ENCODE results near the gene PMCH.
"Not testable (repeated sequence)": the region's sequence is repeated elsewhere in the genome, so short reads cannot be mapped to it uniquely, and the experiment has no call there.

The PMCH gene, protein sequence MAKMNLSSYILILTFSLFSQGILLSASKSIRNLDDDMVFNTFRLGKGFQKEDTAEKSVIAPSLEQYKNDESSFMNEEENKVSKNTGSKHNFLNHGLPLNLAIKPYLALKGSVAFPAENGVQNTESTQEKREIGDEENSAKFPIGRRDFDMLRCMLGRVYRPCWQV

DNA sequence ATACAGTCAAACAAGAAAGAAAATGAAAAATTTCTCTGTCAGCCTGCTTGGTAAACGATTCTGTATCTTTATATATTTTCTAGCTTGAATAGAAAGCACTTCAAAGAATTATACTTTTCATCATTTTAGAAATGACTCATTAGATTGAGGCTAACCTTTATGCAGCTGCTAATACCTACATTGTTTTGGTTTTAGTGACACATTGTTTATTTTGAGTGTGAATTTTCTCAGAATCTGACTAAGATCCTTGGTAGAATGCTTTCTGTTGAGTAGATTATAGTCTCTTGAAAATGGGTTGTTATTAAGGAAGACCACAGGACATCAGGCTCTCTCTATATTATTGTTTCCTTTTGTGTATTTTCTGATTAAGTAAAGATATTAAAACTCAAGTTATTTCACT, at the start of gene PMCH:
TSS of gene PMCH (minus strand) at position 45 of the 400 bp plus-strand sequence. CDS start 63 bp downstream, outside the sequence.
- no peak for DNase-seq (ENCODE audit: low read depth)

DNA sequence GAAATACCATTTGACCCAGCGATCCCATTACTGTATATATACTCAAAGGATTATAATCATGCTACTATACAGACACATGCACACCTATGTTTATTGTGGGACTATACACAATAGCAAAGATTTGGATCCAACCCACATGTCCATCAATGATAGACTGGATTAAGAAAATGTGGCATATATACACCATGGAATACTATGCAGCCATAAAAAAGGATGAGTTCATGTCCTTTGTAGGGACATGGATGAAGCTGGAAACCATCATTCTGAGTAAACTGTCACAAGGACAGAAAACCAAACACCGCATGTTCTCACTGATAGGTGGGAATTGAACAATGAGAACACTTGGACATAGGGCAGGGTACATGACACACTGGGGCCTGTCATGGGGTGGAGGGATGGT, 43.2 kb upstream of the PMCH start:
- DNase-seq (ENCODE audit: low read depth), result not testable (repeated sequence)

DNA sequence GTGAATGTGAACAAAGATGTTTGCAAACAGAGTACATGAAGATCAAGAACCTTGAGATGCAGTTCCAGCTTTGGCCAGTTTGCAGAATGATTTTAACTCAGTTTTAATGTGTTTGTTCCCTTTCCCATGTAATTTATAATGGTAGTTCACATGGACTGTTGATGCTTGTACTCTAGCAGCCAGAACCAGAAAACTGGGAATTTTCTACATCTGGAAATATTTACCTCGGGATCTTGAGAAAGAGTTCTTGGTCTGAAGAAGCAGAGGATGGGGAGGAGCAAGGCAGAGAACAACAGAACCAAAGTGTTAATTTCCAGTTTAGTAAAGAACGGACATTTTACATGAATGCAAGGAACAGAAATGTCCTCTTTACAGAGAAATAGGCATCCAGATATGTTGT, 37.0 kb upstream of the PMCH start:
- no peak for DNase-seq (ENCODE audit: low read depth)

DNA sequence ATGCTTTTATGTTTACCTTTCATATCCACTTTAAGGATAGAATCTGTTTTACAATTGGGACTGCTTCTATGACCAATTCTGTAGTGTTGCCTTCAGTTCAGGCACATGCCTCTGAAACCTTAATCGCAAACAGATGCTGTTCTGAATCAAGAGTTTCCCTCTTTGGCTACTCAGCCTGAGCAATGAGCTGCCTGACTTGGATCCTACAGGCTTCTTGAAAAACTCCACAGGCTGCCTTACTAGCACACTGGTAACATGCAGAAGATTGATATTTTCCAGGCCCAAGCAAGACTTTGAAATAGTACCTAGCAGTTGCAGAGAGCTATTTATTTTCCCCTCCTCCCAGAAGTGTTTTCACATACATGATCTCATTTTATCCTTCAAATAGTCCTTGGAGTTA, 34.8 kb upstream of the PMCH start:
- DNase-seq (ENCODE audit: low read depth), result no peak

DNA sequence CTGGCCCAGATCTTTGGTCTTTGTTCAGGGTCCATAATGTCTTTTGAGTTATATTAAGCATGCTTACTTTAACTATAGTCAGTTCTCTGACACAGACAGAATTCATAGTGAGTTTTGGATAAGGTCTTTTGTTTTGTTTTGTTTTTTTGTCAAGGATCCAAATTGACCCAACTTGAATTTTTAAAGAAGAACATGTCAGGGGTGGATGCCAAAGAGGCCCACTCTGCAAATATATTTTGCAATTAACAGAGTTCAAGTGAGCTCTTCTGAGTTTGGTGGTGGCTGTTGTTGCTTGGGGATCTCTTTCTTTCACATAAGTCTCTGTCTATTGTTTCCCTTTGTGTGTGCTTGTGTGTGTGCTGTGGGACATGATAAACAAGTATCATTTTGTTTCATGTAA, 34.4 kb upstream of the PMCH start:
- no peak for DNase-seq (ENCODE audit: low read depth)

DNA sequence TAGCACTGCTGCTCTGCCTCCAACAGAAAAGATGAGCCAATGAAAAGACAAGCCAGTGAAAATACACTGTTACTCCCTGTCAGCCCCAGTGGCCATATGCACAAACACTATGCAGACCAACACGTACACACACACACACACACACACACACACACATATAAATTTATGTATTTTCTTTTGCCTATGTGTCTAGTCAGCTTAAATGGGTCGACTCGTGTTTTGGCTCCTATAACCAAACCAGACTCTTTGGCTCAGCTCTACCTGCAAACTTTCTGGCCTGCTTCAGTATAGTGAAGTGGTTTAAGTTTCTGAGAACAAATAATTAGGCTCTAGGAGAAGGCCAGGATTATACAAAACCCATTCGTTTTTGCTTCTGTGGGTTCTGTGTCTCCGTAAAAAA, 30.3 kb upstream of the PMCH start:
- DNase-seq (ENCODE audit: low read depth), result no peak

DNA sequence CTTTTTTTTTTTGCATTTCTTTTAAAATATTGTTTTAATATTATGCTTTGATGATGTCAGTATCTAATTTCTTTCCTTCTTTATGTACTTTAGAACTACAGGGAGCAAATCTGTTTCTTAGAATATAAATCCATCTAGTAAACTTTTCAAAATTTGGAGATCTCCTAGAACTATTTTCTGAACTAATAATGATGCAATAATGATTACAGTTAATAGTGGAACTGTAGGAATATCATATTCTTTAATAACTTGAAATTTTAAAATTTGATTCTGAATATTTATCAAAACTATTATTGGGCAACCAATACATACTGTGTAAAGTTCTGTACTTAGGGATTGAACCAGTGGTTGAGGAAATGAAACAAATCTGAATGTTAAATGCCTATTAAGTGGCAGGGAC, 23.1 kb upstream of the PMCH start:
- DNase-seq (ENCODE audit: low read depth), result no peak

DNA sequence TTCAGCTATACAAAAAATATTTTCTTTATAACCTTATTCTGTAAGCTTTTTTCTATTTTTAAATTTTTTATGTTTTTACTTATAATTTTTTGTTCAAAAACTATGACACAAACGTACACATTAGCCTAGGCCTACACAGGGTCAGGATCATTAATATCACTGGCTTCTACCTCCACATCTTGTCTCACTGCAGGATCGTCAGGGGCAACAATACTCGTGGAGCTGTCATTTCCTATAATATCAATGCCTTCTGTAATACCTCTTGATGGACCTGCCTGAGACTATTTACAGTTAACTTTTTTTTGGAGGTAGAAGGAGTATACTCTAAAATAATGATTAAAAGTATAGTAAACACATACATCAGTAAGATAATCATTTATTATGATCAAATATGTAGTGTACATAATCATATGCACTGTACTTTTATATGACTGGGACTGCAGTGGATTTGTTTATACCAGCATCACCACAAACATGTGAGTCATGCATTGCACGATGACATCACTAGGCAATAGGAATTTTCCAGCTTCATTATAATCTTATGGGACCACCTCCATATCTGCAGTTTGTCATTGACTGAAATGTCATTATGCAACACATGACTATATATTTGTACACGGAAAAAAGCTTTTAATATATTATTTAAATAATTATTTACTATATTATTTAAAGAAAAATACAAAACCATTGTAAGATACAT, 18.5 kb upstream of the PMCH start:
- DNase-seq (ENCODE audit: low read depth), result no peak

DNA sequence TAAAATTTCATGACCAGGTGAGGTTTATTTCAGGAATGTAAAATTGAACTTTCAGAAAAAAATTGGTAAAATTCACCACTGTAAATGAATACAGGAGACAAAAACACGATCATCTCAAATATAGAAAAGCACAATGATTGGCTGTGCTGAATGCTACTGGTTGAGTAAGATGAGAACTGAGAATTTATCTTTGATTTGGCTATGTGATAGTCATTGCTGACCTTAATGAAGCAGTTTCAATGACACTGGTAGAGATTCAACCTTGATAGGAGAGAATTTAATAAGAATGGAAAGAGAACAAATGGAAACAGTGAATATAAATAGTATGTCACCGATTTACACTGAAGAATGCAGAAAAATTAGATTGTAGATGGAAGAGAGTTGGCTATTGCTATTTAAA, 6.4 kb upstream of the PMCH start:
- no peak for DNase-seq (ENCODE audit: low read depth)

DNA sequence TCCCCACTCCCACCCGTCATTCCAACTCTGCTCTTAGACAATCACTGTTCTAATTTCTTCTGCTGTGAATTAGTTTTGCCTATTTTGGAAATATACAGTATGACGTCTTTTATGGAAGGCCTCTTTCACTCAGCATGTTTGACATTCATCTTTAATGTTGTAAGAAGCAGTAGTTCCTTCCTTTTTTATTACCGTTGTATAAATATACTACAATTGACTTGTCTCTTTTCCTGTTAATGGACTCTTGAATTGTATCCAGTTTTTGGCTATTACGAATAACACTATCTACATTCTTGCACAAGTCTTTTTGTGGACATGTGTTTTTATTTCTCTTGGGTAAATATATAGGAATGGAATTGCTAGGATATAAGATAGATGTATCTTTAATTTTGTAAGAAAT, 4.9 kb upstream of the PMCH start:
- DNase-seq (ENCODE audit: low read depth), result no peak

DNA sequence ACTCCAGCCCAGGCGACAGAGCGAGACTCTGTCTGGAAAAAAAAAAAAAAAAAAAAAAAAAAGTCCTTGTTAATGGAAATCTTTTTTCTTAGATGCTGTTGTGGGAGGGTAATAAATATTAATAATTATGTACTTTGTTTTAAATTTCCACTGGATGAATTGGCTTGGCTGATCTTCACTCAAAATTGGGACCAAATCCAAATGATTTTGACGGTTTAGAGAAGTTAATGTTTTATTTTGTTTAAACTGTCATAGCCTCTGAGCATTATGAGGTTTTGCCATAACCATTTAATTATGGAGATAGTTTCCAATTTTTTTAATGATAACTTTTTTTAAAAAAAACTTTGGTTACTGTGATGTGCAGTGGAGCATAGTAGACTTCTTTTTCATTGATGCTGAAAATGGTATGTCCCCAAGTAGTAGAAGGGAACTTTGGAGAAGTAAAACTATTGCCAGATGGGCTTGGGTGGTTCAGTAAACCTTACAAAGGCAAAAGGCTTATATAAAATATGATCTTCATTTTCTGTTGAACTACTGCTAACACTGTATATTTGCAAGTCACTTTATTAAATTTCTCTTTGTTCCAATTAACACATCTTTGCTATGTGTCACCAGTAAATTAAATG, 3.9 kb upstream of the PMCH start:
- no peak for DNase-seq (ENCODE audit: low read depth)

DNA sequence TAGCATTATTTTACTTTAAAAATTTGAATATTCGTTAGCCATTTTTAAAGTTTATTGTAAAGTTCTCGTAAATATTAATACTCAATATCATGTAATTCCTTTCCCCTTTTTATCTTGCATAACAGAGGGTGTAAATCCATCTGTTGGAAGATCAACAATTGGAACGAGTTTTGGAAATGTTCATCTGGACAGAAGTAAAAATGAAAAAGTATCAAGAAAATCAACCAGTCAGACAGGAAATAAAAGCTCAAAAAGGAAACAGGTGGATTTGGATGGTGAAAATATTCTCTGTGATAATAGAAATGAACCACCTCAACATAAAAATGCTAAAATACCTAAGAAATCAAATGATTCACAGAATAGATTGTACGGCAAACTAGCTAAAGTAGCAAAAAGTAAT, 1.8 kb downstream of the PMCH start:
- no peak for DNase-seq (ENCODE audit: low read depth)

DNA sequence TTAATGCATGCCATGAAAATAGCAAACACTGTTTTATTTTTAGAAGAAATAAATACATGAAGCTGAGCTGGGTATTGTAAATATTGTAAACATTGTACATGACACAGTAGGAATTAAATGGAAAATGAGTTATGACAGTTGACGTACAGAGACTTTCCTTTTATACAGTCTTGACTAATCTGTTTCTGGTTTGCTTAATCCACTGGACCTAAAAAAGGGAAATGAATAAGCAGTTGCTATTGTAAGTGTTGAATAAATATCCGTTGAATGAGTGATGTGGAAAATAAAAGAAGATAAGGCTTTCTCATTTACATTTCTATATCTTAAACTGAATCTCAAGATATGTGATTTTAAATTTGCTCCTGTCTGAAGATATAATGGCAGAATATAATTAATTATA, 15.0 kb downstream of the PMCH start:
- DNase-seq (ENCODE audit: low read depth), result no peak

DNA sequence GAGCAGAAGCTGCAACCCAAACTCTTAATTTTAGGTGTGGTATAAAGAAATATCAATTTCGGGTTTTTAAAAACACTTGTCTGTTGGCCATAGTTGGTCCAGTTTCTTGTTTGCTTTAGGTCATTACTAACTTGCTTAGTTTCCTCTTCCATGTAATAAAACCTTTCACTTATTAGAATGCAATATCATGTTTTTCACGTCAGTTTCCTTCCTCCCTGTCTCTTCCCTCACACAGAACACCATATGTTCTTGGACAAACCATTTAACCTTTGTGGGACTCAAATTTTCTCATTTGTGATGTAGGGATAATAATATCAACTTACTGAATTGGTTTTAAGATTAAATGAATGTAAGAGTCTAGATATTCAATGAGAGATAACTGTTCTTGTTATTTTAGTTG, 22.9 kb downstream of the PMCH start:
- DNase-seq (ENCODE audit: low read depth), result no peak

DNA sequence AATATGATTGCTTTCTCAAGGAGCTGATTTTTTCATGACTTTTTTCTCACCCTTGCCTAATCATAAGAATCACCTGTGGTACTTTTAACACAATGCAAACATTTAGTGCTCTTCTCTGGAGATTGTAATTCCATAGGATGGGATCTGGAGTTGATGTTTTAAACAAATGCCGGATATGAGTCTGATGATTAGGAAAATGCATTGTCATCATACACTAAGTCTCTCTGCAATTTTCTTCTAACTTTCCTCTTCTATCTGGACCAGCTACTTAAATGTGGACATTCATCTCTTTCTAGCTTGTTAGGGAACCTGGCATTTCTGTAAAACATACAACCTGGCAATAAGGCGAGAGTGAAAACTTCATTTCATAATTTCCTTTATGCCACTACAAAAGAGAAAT, 23.5 kb downstream of the PMCH start:
- no peak for DNase-seq (ENCODE audit: low read depth)

DNA sequence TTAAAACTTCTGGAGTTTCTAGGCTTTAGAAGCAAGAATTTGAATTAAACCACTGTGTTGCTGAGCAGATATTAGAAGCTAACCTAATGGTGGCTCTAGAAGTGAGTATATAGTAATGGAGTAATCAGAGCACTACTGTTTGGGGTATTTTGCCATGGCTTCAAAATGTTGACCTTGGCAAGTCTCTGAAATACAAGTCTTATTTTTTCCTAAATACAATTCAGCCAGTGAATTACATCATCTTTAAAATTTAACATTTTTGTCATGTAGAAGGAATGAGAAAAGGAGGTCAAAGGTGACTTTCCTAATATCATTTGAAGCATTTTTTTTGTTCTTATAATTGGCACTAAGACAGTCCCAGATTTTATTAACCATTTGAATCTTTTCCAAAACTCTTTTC, 25.2 kb downstream of the PMCH start:
- no peak for DNase-seq (ENCODE audit: low read depth)

DNA sequence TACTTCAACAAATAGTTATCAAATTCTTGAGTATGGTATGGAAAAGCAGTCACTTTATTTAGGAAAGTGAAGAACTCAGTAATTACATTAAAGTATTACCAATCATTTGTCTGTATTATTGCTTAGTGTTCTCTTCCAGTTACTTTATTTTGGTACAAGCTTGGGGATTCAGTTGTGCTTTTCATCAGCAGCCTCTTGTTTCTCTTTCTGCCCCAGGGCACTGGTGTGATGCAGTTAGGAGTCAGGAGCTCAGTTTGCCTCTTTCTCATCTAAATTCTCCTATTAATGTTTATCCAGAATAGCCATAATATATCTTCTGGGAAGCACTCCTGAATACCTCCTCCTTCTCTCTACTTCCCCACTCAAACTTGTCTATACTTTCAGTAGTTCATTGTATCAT, 25.7 kb downstream of the PMCH start:
- DNase-seq (ENCODE audit: low read depth), result no peak

DNA sequence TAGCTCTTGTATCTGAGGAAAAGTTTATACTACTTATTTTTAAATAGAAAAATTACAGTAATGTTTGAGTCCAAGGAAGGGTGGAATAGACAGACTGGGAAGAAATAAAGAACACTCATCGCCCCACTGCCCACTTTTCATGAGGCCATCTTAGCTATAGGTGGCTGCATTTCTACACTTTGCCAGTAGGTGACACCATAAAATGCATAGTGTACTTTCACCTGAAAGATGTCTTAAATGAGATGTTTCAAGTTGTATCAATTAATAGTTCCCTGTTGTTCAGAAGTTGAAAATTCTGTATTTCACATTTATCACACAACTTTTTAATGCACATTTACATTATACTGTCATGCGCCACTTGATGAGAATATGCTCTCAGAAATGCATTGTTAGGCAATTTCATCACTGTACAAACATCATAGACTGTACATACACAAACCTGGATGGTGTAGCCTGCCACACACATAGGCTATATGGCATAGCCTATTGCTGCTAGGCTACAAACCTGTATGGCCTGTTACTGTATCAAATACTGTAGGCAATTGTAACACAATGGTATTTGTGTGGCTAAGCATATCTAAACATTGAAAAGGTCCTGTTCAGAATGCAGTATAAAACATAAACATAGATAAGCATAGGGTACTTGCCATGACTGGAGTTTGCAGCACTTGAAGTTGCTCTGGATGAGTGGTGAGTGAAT, 27.6 kb downstream of the PMCH start:
- DNase-seq (ENCODE audit: low read depth), result no peak

DNA sequence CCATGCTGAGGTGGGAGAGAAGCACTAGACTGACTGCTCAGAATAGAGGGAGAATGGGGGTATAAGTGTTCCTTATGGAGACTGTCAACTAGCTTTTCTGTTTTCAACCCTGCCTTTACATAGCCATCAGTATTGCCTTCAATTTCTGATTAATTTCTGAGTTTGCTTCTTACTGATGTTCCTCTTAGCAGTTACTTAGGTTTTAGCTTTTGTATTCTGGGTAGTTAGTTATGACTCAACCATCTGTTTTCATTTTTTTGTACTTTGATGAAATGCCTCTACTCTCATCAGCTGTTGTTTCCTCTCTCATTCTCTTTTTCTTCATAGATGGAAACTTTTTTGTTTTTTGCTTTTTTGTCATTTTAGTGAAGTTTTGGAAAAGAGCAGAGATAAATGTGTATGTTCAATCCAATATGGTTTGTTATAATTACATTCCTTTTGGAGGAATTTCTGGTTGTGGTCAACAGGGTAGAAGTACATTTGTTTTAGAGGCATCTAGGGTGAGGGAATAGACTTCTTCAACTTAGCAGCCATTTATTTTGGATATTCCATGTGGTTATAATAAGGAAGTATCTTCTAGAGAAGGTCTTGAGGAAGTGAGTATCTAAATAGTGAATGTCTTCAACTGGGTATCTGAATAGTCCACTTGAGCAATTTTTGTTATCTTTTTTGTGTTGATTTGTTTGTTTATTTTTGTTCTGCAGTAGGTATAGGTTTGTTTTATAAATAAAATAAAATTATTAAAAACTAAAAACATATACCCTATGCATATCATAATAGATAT, 29.6 kb downstream of the PMCH start:
- no peak for DNase-seq (ENCODE audit: low read depth)

DNA sequence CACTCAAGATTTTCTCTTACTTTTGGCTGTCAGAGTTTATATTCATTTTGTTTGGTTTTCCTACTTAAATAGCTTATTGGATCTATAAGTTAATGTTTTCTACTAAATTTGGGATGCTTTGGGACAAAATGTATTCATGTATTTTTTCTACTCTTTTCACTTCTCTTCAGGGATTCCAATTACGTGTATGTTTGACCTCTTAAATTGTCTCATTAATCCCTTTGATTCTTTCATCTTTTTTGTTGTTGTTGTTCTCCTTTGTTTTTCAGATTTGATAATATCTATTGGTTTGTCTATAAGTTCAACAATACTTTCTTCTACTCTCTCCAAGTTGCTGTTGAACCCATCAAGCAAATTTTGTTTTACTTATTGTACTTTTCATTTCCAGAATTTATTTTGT, 34.2 kb downstream of the PMCH start:
- no peak for DNase-seq (ENCODE audit: low read depth)

DNA sequence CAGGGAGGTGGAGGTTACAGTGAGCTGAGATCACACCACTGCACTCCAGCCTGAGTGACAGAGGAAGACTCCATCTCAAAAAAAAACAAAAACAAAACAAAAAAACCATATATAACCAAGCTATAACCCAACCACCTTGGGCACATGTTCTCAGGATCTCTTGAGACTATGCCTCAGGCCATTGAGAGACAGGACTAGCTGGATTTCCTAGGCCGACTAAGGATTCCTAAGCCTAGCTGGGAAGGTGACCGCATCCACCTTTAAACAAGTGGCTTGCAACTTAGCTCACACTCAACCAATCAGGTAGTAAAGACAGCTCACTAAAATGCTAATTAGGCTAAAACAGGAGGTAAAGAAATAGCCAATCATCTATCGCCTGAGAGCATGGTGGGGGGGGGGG, 42.4 kb downstream of the PMCH start:
- not testable (repeated sequence) for DNase-seq (ENCODE audit: low read depth)

DNA sequence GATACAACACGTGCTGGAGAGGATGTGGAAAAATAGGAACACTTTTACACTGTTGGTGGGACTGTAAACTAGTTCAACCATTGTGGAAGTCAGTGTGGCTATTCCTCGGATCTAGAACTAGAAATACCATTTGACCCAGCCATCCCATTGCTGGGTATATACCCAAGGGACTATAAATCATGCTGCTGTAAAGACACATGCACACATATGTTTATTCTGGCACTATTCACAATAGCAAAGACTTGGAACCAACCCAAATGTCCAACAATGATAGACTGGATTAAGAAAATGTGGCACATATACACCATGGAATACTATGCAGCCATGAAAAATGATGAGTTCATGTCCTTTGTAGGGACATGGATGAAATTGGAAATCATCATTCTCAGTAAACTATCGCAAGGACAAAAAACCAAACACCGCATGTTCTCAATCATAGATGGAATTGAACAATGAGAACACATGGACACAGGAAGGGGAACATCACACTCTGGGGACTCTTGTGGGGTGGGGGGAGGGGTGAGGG, 50.5 kb downstream of the PMCH start:
- DNase-seq (ENCODE audit: low read depth), result not testable (repeated sequence)

Data from activated gamma-delta T cell treated with anti-CD3 and anti-CD28 coated beads, Interleukin-2, amount 50 U/mL, for 16 hours (primary cell).